GM19023 (cell line): ENCODE results near the gene APOL1.
"Not testable (repeated sequence)": the region's sequence is repeated elsewhere in the genome, so short reads cannot be mapped to it uniquely, and the experiment has no call there.

Source experiments
- ATAC-seq: cut with Tn5 transposase; IDR thresholded peaks from one replicate; pipeline ENCODE4 v1.9.1; 2021; ENCODE audit warnings: mild to moderate bottlenecking, moderate library complexity; ENCODE audit not compliant: unreplicated experiment

The APOL1 gene, protein sequence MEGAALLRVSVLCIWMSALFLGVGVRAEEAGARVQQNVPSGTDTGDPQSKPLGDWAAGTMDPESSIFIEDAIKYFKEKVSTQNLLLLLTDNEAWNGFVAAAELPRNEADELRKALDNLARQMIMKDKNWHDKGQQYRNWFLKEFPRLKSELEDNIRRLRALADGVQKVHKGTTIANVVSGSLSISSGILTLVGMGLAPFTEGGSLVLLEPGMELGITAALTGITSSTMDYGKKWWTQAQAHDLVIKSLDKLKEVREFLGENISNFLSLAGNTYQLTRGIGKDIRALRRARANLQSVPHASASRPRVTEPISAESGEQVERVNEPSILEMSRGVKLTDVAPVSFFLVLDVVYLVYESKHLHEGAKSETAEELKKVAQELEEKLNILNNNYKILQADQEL

GRCh38 chr22:36252754-36253522 lies at the start of gene APOL1:
Gene APOL1, plus strand, starts transcription at chr22:36253133. Its CDS starts 1,823 bp downstream, at chr22:36254956.
- peak; percentile 64 for ATAC-seq

GRCh38 chr22:36203441-36203840 lies 49.5 kb upstream of the APOL1 start:
- not testable (repeated sequence) for ATAC-seq

DNA sequence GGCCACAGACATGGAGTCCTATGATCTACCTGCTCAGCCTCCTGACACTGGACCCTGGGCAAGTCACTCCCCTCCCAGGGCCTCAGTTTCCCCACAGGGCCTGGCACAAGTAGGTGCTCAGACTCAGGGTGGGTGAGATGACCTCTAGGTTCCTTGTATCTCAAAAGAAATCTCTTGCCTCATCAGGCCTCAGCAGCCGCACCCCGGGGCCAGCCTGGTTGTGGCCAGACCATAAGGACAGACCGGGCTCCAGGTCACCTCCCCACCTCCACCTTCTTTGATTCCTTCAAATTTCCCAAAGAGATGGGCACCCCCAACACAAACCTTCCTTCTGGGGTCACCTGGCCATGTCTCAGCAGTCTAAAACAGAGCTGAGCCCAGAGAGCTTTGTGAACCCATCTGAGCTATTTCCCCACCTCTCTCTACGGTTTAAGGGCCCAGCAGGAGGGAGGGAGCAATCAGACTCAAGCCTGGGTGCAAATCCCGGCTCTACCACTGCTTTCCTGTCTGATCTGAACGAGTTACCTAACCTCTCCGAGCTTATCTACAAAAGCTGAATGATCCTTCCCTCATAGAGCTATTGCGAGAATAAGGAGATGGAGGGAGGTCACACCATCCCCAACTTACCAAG lies 48.8 kb upstream of the APOL1 start:
- no peak for ATAC-seq

DNA sequence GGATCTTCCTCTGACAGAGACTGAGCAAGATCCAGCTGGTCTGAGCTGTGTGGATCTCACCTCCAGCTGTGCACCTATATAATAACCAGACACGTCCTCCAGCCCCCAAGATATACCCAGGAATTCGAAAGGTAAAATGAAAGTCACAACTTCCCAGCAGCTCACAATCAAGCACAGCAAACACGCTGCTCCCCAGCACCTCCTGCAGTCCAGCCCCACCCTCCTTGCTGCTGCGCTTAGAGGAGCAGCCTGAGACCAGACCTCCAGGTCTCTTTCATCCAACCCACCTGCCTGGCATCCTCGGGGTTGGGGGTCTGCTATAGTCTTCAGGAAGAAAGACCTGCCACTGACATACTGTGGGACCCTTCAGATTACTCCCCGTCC lies 48.3 kb upstream of the APOL1 start:
- ATAC-seq: no peak

DNA sequence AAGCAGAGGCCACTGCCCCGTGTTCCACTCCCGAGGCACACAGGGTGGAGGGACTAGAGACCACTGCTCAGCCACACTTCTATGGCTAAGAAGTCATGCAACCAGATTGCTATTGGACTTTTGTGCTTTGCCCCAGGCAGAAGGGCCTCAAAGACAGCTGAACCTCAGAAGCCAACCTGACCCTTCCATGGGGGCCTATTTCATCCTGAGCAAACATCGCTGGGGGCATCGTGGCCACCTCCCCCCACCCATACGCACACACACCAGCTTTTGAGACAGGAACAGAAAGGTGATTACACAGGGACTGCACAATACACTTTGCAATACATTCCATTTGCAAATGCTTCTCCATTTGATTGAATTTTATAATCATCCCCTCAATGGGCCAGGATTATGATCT lies 47.4 kb upstream of the APOL1 start:
- ATAC-seq: not testable (repeated sequence)

GRCh38 chr22:36206255-36206654 lies 46.7 kb upstream of the APOL1 start:
- no peak for ATAC-seq

DNA sequence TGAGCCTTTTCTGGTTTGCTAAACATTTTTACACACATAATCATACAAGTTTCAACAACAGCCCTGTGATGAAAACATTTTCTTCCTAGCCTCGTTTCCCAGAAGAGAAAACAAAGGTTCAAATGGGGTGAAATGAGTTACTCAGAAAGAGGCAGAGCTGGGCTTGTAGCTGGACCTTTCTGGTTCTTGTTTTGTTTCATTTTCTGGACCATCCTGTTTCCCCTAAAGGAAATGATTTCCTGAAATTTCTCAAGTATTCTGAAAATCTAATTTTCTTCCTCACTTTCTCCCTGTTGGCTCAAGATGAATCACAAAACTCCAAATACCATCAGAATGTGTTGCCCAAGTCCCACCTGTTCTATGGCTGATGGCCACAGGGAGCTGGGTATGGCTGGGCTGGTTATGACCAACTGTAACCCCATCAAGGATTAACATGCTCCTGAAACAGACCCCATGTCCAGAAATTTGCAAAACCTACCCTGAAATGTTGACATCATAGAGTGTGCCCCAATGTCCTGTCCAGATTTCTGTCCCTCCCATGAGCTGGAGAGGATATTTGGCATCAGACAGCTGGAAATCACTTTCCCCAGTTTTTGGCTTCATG lies 44.7 kb upstream of the APOL1 start:
- ATAC-seq: no peak

DNA sequence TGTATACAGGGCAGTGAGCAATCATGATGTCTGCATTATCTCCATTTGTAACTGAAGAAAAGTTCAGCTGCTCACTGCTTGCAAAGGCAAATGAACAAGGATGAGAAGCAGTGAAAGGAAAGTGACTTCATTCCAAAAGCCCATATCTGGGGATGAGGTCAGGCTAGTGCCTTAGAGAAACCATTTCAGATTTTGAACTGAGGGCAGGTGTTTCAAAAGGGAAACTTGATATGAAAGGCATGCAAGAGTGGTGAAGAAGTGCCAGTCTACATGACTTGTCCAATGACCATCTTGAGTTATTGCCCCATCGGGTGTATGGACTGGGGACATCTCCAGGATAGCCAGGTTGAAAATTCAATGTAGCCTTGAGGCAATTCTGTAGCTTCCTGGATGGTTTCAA lies 44.0 kb upstream of the APOL1 start:
- ATAC-seq: no peak

- ATAC-seq: not testable (repeated sequence)
These were observed 43.4 kb upstream of the APOL1 start for GRCh38 chr22:36209488-36209908.

DNA sequence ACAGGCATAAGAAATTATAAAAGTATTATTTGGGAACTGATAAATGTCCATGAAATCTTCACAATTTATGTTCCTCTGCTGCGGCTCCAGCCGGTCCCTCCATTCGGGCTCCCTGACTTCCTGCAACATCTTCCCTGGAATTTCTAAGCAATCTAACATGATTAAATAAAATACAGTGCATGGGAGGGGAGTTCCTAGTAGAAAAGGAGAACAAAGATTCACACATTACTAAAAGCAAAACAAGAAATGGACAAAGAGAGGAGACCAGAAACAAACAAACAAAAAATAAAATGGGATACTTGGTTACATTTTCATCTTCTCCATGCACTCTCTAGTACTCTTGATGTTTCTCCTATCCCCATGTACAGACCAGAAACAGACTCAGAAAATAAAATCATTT lies 42.7 kb upstream of the APOL1 start:
- no peak for ATAC-seq

DNA sequence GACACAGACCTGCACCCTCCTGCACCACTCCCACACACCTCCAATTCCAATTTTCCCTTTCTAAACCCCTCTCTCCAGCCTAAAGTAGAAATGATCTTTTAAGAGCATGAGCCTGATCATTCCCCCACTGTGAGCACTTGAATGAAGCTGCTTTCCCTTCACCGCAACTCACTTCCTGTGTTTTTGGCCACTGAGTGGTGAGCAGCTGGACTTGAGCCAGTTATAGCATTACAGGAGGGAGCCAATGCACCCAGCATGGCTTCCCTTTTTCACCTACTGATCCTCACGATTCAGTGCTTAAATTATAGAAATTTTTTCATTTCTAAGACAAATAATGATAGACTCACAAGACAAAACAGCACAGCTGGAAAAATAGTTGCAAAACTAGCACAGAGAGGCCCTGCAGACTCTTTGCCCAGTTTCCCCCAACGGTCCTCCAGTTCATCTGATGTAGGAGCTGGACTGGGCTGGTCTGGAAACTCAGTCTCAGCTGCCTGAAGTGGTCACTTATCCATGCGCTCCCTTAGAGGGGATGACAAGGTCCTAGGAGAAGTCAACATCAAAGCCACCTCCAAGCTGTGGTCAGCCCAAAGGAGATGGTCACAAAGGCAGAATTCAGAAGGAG lies 41.6 kb upstream of the APOL1 start:
- ATAC-seq: no peak

DNA sequence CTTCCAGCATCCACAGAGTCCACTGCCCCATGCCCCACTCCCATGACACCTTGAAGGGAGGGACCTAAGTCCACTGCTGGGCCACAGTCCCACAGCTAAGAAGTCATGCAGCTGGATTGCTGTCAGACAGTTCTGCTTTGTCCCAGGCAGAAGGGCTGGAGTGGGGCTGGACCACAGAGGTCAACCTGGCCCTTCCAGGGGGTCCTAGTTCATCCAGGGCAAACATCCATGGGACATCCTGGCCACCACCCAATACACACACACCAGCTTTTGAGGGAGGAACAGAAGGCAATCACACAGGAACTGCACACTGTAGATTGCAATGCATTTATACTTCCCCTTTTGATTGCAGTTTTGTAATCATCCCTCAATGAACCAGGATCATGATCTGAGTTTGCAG lies 40.0 kb upstream of the APOL1 start:
- ATAC-seq: no peak

DNA sequence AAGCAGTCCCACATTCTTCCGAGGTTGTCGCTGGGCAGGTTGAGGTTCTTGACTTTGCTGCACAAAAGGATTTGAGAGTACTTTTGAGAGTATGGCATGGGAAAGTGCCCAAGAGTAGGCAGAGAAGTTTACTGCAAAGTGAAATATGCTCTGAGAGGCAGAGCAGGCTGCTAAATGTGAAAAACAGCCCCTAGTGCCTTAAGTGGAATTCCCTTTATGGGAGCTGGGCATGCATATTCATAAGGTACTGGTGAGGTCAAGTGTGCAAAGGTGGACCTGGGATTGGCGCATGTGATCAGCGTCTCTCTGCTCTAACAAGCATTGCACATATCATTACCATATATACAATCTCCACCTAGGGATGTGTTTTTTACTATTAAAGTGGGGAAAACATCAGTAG lies 39.3 kb upstream of the APOL1 start:
- no peak for ATAC-seq

DNA sequence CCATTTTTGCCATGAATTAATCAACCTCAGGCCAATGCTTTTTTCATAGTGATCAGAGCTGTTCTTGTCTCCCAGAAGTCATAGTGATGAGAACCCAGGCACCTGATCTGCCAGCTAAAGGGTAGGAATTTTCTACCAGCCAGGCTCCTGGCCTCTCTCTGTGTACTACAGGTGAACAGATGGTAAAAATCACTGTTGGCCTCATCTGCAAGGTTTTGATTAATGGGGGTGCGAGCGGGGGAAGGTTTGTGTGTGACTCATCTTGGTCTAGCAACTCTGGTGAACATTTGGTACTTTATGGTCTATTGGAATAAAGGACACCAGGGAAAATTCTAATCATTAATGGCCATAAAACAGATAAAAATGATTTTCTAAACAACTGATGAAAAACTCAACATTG lies 37.0 kb upstream of the APOL1 start:
- ATAC-seq: no peak

- ATAC-seq: no peak
These were observed 34.2 kb upstream of the APOL1 start for GRCh38 chr22:36218648-36219193.

DNA sequence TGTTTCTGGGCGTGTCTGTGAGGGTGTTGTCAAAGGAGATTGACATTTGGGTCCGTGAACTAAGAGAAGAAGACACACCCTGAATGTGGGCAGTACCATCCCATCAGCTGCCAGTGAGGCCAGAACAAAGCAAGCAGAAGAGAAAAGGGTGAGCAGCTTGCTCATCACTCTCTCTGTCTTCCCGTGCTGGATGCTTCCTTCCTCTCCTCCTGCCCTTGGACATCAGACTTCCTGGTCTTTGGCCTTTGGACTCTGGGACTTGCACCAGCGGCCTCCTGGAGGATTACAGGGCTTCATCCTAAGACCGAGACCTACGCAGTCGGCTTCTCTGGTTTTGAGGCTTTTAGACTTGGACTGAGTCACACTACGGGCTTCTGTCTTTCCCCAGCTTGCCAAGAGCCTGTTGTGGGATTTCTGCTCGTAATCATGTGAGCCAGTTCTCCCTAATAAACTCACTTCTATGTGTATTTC lies 32.4 kb upstream of the APOL1 start:
- no peak for ATAC-seq

DNA sequence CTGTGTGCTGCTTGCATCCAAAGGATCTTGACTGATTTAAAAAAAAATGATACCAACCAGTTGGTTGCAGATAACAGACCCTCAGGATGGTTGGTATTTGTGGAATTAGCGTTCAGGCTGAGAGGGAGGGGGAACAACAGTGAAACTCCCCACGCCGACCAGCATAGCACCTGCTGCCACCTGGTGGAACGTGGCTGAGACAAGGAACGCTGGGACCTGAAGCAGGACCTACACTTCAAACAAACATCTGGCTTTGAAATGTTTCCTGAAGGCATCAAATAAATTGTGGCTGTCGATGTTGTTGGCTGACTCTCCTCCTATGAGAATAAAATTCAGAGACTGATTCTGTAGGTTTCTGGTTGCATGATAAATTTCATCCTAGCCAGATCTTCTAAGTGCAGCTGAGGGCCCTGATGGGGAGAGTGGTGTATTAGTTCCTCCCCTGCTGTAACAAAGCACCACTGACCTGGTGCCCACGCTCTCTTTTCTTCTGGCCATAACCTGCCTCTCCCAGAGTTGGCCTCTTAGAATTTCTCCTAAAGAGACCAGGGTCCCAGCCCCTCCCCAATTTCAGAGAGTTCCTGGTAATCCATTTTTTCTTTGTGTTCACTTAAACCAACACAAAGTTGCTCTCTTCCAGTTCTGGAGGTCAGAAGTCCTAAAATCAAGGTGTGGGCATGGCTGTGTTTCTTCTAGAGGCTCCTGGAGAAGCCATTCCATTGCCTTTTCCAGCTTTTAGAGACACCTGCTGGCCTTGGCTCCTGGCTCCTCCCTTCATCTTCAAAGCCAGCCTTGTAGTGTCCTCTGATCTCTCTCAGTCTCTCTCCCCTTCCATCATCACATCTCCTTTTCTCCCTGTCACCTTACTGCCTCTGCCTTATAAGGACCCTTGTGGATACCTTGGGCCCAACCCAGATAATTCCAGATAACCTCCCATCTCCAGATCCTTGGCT lies 30.9 kb upstream of the APOL1 start:
- no peak for ATAC-seq

- no peak for ATAC-seq
These were observed 30.0 kb upstream of the APOL1 start for GRCh38 chr22:36222887-36223450.

GRCh38 chr22:36223504-36223903 lies 29.4 kb upstream of the APOL1 start:
- ATAC-seq: no peak
